Ectodermal cell (in vitro differentiated cells): ENCODE measurements around the gene PPIL1.
"Not testable (repeated sequence)": the region's sequence is repeated elsewhere in the genome, so short reads cannot be mapped to it uniquely, and the experiment has no call there.

Source experiments
- H3K27ac ChIP-seq: 2 replicates; pipeline ENCODE4 v1.7.0; 2013; ENCODE audit warnings: mild to moderate bottlenecking, low read depth, low read length; ENCODE audit not compliant: insufficient read depth, poor library complexity, severe bottlenecking
- H3K27me3 ChIP-seq: 2 replicates; pipeline ENCODE4 v1.7.0; 2013; ENCODE audit warnings: mild to moderate bottlenecking, low read length; ENCODE audit not compliant: insufficient read depth, control insufficient read depth, poor library complexity, severe bottlenecking
- H3K36me3 ChIP-seq: one replicate; pipeline ENCODE4 v1.7.0; 2013; ENCODE audit warnings: low read length; ENCODE audit not compliant: control insufficient read depth, insufficient read depth
- H3K4me1 ChIP-seq: one replicate; pipeline ENCODE4 v1.7.0; 2013; ENCODE audit warnings: low read length; ENCODE audit not compliant: control insufficient read depth, insufficient read depth
- H3K4me3 ChIP-seq: 2 replicates; pipeline ENCODE4 v1.7.0; 2013; ENCODE audit warnings: low read depth, low read length, control low read depth; ENCODE audit not compliant: insufficient read depth
- H3K9me3 ChIP-seq: 2 replicates; pipeline ENCODE4 v1.7.0; 2013; ENCODE audit warnings: mild to moderate bottlenecking, low read length, moderate library complexity; ENCODE audit not compliant: control insufficient read depth
- WGBS, 2 experiments: methylation state at CpG; one replicate each; pipeline ENCODE4 v1.1.7; 2013; ENCODE audit warnings: missing lambda C conversion rate in 2 of 2; 5-methylcytosine and 5-hydroxymethylcytosine counted together

PPIL1 gene

GRCh38 chr6:36912030-36912454, 37.4 kb upstream of the PPIL1 start:
- Histone ChIP-seq H3K27ac (no peak overlapping the region), H3K4me3 (no peak overlapping the region), H3K27me3 (no peaks in the 10 kb centered on the region), H3K36me3 (no peaks in the 10 kb centered on the region), H3K4me1 (no peaks in the 10 kb centered on the region), H3K9me3 (no peaks in the 10 kb centered on the region)
- WGBS, 2 experiments = 92 to 95% methylated on average over 4 of the region's 4 CpGs

- H3K4me1 ChIP-seq = no peaks in the 10 kb centered on the region
- H3K27me3 ChIP-seq = no peaks in the 10 kb centered on the region
- H3K27ac ChIP-seq = no peak overlapping the region
- no peak overlapping the region for H3K4me3 ChIP-seq
- no peaks in the 10 kb centered on the region for H3K9me3 ChIP-seq
- no peaks in the 10 kb centered on the region for H3K36me3 ChIP-seq
- 83 to 85% methylated on average over 2 of the region's 2 CpGs for WGBS, 2 experiments
These were observed 34.1 kb upstream of the PPIL1 start for GRCh38 chr6:36908747-36909146.

- H3K4me3 ChIP-seq = no peak overlapping the region
- no peaks in the 10 kb centered on the region for H3K9me3 ChIP-seq
- 87 to 94% methylated on average over 5 of the region's 5 CpGs for WGBS, 2 experiments
- no peaks in the 10 kb centered on the region for H3K36me3 ChIP-seq
- no peak overlapping the region for H3K27ac ChIP-seq
- H3K27me3 ChIP-seq = no peaks in the 10 kb centered on the region
- H3K4me1 ChIP-seq = no peaks in the 10 kb centered on the region
These were observed 33.2 kb upstream of the PPIL1 start for GRCh38 chr6:36907781-36908180.

- no peak overlapping the region for H3K27ac ChIP-seq
- no peaks in the 10 kb centered on the region for H3K36me3 ChIP-seq
- H3K27me3 ChIP-seq = no peaks in the 10 kb centered on the region
- no peaks in the 10 kb centered on the region for H3K4me1 ChIP-seq
- no peak overlapping the region for H3K4me3 ChIP-seq
- 49 to 51% methylated on average over 2 of the region's 2 CpGs for WGBS, 2 experiments
- H3K9me3 ChIP-seq = no peaks in the 10 kb centered on the region
These were observed 32.1 kb upstream of the PPIL1 start for GRCh38 chr6:36906539-36907325.

- Histone ChIP-seq H3K27me3 (no peaks in the 10 kb centered on the region), H3K4me3 (no peak overlapping the region), H3K36me3 (no peaks in the 10 kb centered on the region), H3K9me3 (no peaks in the 10 kb centered on the region), H3K27ac (no peak overlapping the region), H3K4me1 (no peaks in the 10 kb centered on the region)
- WGBS, 2 experiments = 91 to 97% methylated on average over 5 of the region's 5 CpGs
These were observed 30.3 kb upstream of the PPIL1 start for GRCh38 chr6:36904851-36905393.

- Histone ChIP-seq H3K27me3 (no peaks in the 10 kb centered on the region), H3K4me1 (no peaks in the 10 kb centered on the region), H3K36me3 (no peaks in the 10 kb centered on the region), H3K27ac (no peak overlapping the region), H3K4me3 (no peak overlapping the region), H3K9me3 (no peaks in the 10 kb centered on the region)
- WGBS, 2 experiments = 93 to 95% methylated on average over 4 of the region's 4 CpGs
These were observed 29.5 kb upstream of the PPIL1 start for GRCh38 chr6:36904114-36904513.

- no peaks in the 10 kb centered on the region for H3K27me3 ChIP-seq
- no peaks in the 10 kb centered on the region for H3K36me3 ChIP-seq
- no peak overlapping the region for H3K4me3 ChIP-seq
- no peak overlapping the region for H3K27ac ChIP-seq
- 80 to 93% methylated on average over 4 to 5 of the region's 6 CpGs for WGBS, 2 experiments
- no peaks in the 10 kb centered on the region for H3K4me1 ChIP-seq
- no peaks in the 10 kb centered on the region for H3K9me3 ChIP-seq
These were observed 23.0 kb upstream of the PPIL1 start for GRCh38 chr6:36897609-36898008.

GRCh38 chr6:36893976-36894932, 19.7 kb upstream of the PPIL1 start:
- Histone ChIP-seq H3K4me1 (no peaks in the 10 kb centered on the region), H3K9me3 (no peaks in the 10 kb centered on the region), H3K27ac (no peak overlapping the region), H3K36me3 (no peaks in the 10 kb centered on the region), H3K4me3 (no peak overlapping the region), H3K27me3 (no peaks in the 10 kb centered on the region)
- 90 to 94% methylated on average over 8 of the region's 8 CpGs for WGBS, 2 experiments

GRCh38 chr6:36891153-36891552, 16.6 kb upstream of the PPIL1 start:
- not testable (repeated sequence) for H3K4me3 ChIP-seq, H3K27ac ChIP-seq, H3K36me3 ChIP-seq, H3K27me3 ChIP-seq, H3K9me3 ChIP-seq, H3K4me1 ChIP-seq
- 93 to 100% methylated on average over 2 of the region's 2 CpGs for WGBS, 2 experiments

GRCh38 chr6:36890112-36890663, 15.6 kb upstream of the PPIL1 start:
- H3K4me1 ChIP-seq = peaks cover 7% of the 10 kb centered on the region
- no peak overlapping the region for H3K27ac ChIP-seq
- 92 to 100% methylated on average over 1 to 2 of the region's 3 CpGs for WGBS, 2 experiments
- H3K4me3 ChIP-seq = no peak overlapping the region
- no peaks in the 10 kb centered on the region for H3K27me3 ChIP-seq
- H3K9me3 ChIP-seq = no peaks in the 10 kb centered on the region
- H3K36me3 ChIP-seq = no peaks in the 10 kb centered on the region
